ENCODE measurements around the gene IRX6.

DNA sequence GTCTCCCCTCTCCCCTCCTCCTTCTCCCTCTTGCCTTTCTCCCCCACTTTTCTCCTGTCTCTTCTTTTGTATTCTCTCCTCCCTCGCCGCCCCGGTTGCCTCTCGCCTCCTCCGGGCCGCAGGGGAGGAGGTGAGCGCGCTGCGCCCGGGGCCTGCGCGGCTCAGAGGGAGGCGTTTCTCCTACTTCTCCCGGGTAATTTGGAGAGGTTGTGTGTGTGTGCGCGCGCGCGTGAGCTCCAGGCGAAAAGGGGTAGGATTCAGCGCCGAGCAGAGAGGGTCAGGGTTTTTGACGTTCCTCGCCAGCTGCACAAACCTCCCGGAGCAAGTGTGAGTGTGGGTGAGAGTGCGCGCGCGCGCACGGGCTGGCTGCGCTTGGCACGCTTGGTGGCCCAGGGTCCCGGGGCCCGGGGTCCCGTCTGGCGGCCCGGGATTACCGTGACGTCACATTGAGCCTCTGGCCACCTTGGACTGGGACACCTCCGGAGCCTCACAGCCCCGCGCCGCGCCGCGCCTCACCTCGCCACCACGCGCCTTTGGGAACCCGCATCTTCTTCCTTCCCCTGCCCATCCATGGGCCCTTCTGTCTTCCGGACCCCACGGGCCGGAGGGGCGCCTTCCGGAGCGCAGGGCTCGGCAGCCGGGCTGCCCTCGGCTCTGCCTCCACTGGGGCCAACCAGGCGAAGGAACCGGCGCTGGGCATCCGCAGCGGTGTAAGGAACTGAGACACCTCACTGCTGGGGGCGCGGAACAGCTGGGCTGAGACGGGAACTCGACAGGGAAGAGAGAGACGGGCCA, 479 bp downstream of the IRX6 start:
- no peak for TF ChIP-seq EZH2 (IDR thresholded peaks at IDR 0.05; ENCODE audit: insufficient read depth, poor library complexity, severe bottlenecking)
- TF ChIP-seq EZH2phosphoT487 (IDR thresholded peaks at IDR 0.05; ENCODE audit: insufficient read depth, low read depth) = no peak

Data from GM23248 (cell line).